Right cardiac atrium (tissue), 5 donors: ENCODE results near the gene ADAM8. TPM values are rescaled to one million over a fixed set of nuclear protein-coding genes. Genes with fewer than 3 reads are reported as not detected.

Experiments used
- ATAC-seq, 2 donors: fragments of 200-7000 bp; cut with Tn5 transposase; one replicate each; pipeline versions ENCODE4 v1.8.0 to v1.9.1; 2020; ENCODE audit warnings: moderate library complexity in 2 of 2, mild to moderate bottlenecking in 1 of 2
- DNase-seq, 3 donors: peaks; one replicate each; pipeline ENCODE4 v3.0.0-alpha.2; 2020
- H3K27ac ChIP-seq: one replicate; pipeline ENCODE4 v1.5.1; 2013; ENCODE audit warnings: mild to moderate bottlenecking, low read length, control low read depth, moderate library complexity
- H3K27me3 ChIP-seq: one replicate; pipeline ENCODE4 v1.6.1; 2013; ENCODE audit not compliant: control insufficient read depth, insufficient read depth
- H3K4me1 ChIP-seq: one replicate; pipeline ENCODE4 v1.6.1; 2013; ENCODE audit warnings: low read length; ENCODE audit not compliant: control insufficient read depth, insufficient read depth
- H3K4me3 ChIP-seq: one replicate; pipeline ENCODE4 v1.5.1; 2013; ENCODE audit warnings: low read length, control low read depth
- H3K9me3 ChIP-seq: one replicate; pipeline ENCODE4 v1.6.1; 2013; ENCODE audit warnings: low read length; ENCODE audit not compliant: control insufficient read depth
- WGBS: extraction: QIAGEN DNeasy Blood & Tissue Kit; methylation state at CpG from one replicate; pipeline ENCODE4 v1.1.7; 2013; 5-methylcytosine and 5-hydroxymethylcytosine counted together
- intact Hi-C, 4 donors: fragments of 100-400 bp; cut with DNase I; formaldehyde crosslinking; loops; one replicate each; pipeline versions ENCODE4 v1.11.0 to v1.14.0; 2022 to 2023
- polyA plus RNA-seq: library from polyadenylated mRNA; stranded (reverse); fragments of 200-250 nt; gene quantifications from one replicate; pipeline ENCODE4 v1.2.3, GENCODE V29; 2013
- total RNA-seq, 4 donors: library from RNA; stranded (reverse); fragmentation: NEBNext Ultra II Directional; extraction: Animal tissue kit (Norgen Biotek cat#: 25700); gene quantifications; one replicate each; pipeline ENCODE4 v1.2.1, GENCODE V29; 2021
- donor health status: healthy with polysubstance abuse.
- donor health status: DM: no; HTN: yes; CAD: no.
- donor health status: DM: no; HTN: no; CAD: no.
- donor health status: DM: no; HTN: yes; CAD: no; lungs with severe emphysema.
- donor health status: DM: yes; HTN: yes; CAD: no.

ADAM8 gene
- total and polyA plus RNA-seq, 5 donors = 0.50 to 2.1 (median 1.4) TPM

DNA sequence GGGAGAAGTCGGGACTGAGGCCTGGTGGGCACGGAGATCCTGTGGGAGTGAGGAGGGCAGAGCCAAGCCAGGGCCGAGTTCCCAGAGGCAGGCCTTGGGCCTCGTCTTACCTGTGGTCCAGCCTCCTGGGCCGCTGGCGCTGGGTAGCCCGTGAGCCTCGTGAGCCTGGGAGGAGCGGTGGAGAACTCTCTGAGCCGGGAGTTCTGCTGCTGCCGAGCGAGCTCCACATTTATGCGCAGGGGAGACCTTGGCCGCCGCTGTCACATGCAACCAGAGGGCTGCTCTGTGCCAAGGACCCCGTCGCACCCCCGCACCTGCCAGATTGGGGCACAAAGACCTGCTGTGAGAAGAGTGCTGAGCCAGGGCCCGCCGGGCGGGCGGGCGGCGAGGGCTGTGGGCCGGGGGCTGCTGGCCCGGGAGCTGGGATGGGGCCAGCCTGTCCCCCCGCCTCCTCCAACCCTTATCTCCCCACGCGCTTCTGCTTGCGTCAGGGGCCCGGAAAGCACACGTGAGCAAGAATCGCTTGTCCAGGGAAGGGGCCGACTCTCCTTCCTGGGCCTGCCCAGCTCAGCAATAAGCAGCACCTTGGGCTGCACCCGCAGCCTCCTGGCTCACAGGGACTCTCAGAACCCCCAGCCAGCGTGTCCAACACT lies 28.9 kb downstream of the ADAM8 start:
- Histone ChIP-seq H3K4me3 (no peak overlapping the region), H3K27me3 (no peaks in the 10 kb centered on the region), H3K4me1 (no peaks in the 10 kb centered on the region), H3K9me3 (no peaks in the 10 kb centered on the region), H3K27ac (no peak overlapping the region)
- no peak for DNase-seq
- ATAC-seq = peak in 1 of 2 donors; percentile 26
- WGBS = 56% methylated on average over 36 of the region's 36 CpGs
- intact Hi-C loops = no loop called here

- ATAC-seq = no peak
Observed at GRCh38 chr10:133246236-133246626, 30.4 kb downstream of the ADAM8 start.

GRCh38 chr10:133245439-133246235 lies 31.0 kb downstream of the ADAM8 start:
- no peak overlapping the region for H3K27ac ChIP-seq

More at GRCh38 chr10:133246236-133246626, 30.4 kb downstream of the ADAM8 start:
- H3K9me3 ChIP-seq = no peaks in the 10 kb centered on the region
- no peak overlapping the region for H3K27ac ChIP-seq
- no peak for DNase-seq
- no peaks in the 10 kb centered on the region for H3K27me3 ChIP-seq
- H3K4me3 ChIP-seq = no peak overlapping the region
- intact Hi-C loops = no loop called here
- no peaks in the 10 kb centered on the region for H3K4me1 ChIP-seq
- 53% methylated on average over 12 of the region's 12 CpGs for WGBS

GRCh38 chr10:133243593-133243992 lies 33.1 kb downstream of the ADAM8 start:
- ATAC-seq = no peak
- Histone ChIP-seq H3K27ac (no peak overlapping the region), H3K9me3 (no peaks in the 10 kb centered on the region), H3K4me3 (no peak overlapping the region), H3K4me1 (no peaks in the 10 kb centered on the region), H3K27me3 (no peaks in the 10 kb centered on the region)
- intact Hi-C loops = no loop called here
- peak in 2 of 3 donors; percentile 33 to 39 for DNase-seq
- WGBS = 70% methylated on average over 14 of the region's 14 CpGs

More at GRCh38 chr10:133245439-133246235, 31.0 kb downstream of the ADAM8 start:
- 49% methylated on average over 33 of the region's 33 CpGs for WGBS
- DNase-seq (peak in 2 of 3 donors; percentile 32 to 61), ATAC-seq (no peak)
- Histone ChIP-seq H3K4me3 (no peak overlapping the region), H3K9me3 (no peaks in the 10 kb centered on the region), H3K4me1 (no peaks in the 10 kb centered on the region), H3K27me3 (no peaks in the 10 kb centered on the region)
- intact Hi-C loops = no loop called here

- DNase-seq = peak in 2 of 3 donors; percentile 33
- ATAC-seq = no peak
- 69% methylated on average over 27 of the region's 27 CpGs for WGBS
- no peaks in the 10 kb centered on the region for H3K27me3 ChIP-seq
- intact Hi-C loops = no loop called here
- no peak overlapping the region for H3K4me3 ChIP-seq
- no peaks in the 10 kb centered on the region for H3K9me3 ChIP-seq
- no peaks in the 10 kb centered on the region for H3K4me1 ChIP-seq
- H3K27ac ChIP-seq = no peak overlapping the region
Observed at GRCh38 chr10:133242611-133243356, 33.9 kb downstream of the ADAM8 start.

- Histone ChIP-seq H3K4me1 (no peaks in the 10 kb centered on the region), H3K27me3 (no peaks in the 10 kb centered on the region), H3K4me3 (no peak overlapping the region), H3K9me3 (no peaks in the 10 kb centered on the region), H3K27ac (no peak overlapping the region)
- 66% methylated on average over 25 of the region's 25 CpGs for WGBS
- intact Hi-C loops = no loop called here
- no peak for ATAC-seq
- peak in 2 of 3 donors; percentile 35 to 39 for DNase-seq
Observed at GRCh38 chr10:133241501-133242205, 35.0 kb downstream of the ADAM8 start.

DNA sequence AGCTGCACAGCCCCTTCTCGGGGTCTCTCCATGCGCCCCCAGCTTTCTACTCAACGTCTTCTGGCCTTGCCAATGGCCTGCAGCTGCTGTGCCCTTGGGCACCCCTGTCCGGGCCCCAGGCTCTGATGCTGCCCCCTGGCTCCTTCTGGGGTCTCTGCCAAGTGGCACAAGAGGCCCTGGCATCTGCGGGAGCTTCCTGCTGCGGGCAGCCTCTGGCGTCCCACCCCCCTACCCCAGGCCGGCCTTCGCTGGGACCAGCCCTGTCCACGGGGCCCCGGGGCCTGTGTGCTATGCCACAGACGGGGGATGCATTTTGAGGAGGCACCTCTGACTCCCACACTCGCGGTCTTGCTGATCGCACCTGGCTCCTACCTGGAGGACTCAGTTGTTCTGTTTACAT lies 36.7 kb downstream of the ADAM8 start:
- H3K27me3 ChIP-seq = no peaks in the 10 kb centered on the region

DNA sequence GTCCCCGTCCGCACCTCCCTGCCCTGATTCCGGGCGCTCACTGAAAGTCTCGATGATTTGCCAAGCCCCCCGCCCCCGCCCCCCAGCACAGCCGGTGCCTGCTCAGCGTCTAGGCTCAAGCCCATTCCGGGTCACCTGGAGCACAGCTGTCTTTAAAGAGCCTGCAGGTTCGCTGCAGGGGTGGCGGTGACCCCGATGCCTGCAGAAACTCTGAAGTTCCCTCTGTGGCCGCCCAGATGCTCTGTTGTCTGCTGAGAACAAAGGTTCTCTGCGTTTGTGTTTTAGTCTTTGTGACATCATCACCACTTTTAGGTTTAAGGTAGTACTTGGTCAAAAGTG lies 38.2 kb downstream of the ADAM8 start:
- ATAC-seq = no peak
- Histone ChIP-seq H3K27me3 (no peaks in the 10 kb centered on the region), H3K4me3 (no peak overlapping the region), H3K4me1 (no peaks in the 10 kb centered on the region), H3K9me3 (no peaks in the 10 kb centered on the region), H3K27ac (no peak overlapping the region)
- peak in 1 of 3 donors; percentile 29 for DNase-seq
- 29% methylated on average over 15 of the region's 15 CpGs for WGBS
- intact Hi-C loops = no loop called here

More for the DNA sequence above, 36.7 kb downstream of the ADAM8 start:
- ATAC-seq = no peak
- peak in 2 of 3 donors; percentile 37 to 58 for DNase-seq
- 69% methylated on average over 15 of the region's 15 CpGs for WGBS
- no peaks in the 10 kb centered on the region for H3K4me1 ChIP-seq
- H3K27ac ChIP-seq = no peak overlapping the region
- no peaks in the 10 kb centered on the region for H3K9me3 ChIP-seq
- intact Hi-C loops = no loop called here
- H3K4me3 ChIP-seq = no peak overlapping the region

GRCh38 chr10:133237588-133238465 lies 38.8 kb downstream of the ADAM8 start, which contains the start of gene VENTX:
TSS of gene VENTX (plus strand) at chr10:133237855. CDS start at chr10:133237915, 60 bp downstream.
- Histone ChIP-seq H3K9me3 (no peaks in the 10 kb centered on the region), H3K27ac (no peak within 1 kb of the TSS), H3K4me3 (peak within 1 kb of the TSS; percentile 8), H3K27me3 (no peaks in the 10 kb centered on the region), H3K4me1 (no peaks in the 10 kb centered on the region)
- DNase-seq (peak in 2 of 3 donors; percentile 34 to 56), ATAC-seq (no peak)
- intact Hi-C loops = no loop called here
- WGBS = 10% methylated on average over 60 of the region's 60 CpGs

DNA sequence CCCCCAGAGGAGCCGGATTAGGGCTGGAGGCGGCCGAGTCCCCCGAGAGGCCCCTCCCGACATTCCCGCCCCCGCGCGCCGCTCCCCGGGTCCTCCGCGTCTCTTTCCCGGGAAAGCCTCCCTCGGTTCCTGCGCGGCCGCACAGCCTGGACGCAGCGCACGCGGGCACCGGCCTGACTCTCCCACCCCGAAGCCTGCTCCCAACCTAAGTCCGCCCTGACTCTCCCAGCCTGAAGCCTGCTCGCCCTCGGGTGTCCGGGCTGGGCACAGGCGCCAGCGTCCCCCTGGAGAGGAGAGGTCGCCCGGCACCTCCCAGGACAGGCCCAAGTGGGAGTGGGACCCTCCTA lies 39.5 kb downstream of the ADAM8 start:
- Histone ChIP-seq H3K27me3 (no peaks in the 10 kb centered on the region), H3K27ac (no peak overlapping the region), H3K4me3 (no peak overlapping the region), H3K4me1 (no peaks in the 10 kb centered on the region), H3K9me3 (no peaks in the 10 kb centered on the region)
- DNase-seq = peak in 1 of 3 donors; percentile 15
- WGBS = 3% methylated on average over 32 of the region's 32 CpGs
- intact Hi-C loops = no loop called here
- ATAC-seq = no peak
